IPS-18a (cell line): ENCODE results near the gene SLCO3A1.
A peak's percentile ranks its signal among the peaks of the same experiment; 100 is the strongest.

Source experiments
- H3K27ac ChIP-seq: one replicate; pipeline ENCODE4 v1.5.1; 2013; ENCODE audit warnings: low read length
- H3K27me3 ChIP-seq: one replicate; pipeline ENCODE4 v1.6.1; 2013; ENCODE audit warnings: mild to moderate bottlenecking, low read length; ENCODE audit not compliant: control insufficient read depth, insufficient read depth
- H3K36me3 ChIP-seq: one replicate; pipeline ENCODE4 v1.6.1; 2013; ENCODE audit warnings: low read depth, low read length; ENCODE audit not compliant: control insufficient read depth
- H3K4me1 ChIP-seq: one replicate; pipeline ENCODE4 v1.6.1; 2013; ENCODE audit warnings: low read depth, low read length; ENCODE audit not compliant: control insufficient read depth
- H3K4me3 ChIP-seq: one replicate; pipeline ENCODE4 v1.5.1; 2013; ENCODE audit warnings: low read length
- H3K9ac ChIP-seq: one replicate; pipeline ENCODE4 v1.6.1; 2013; ENCODE audit warnings: mild to moderate bottlenecking, low read length, moderate library complexity
- H3K9me3 ChIP-seq: one replicate; pipeline ENCODE4 v1.6.1; 2013; ENCODE audit warnings: low read depth, low read length; ENCODE audit not compliant: control insufficient read depth

Gene SLCO3A1

GRCh38 chr15:92157666-92158298 lies 304.3 kb downstream of the SLCO3A1 start:
- Histone ChIP-seq H3K27me3 (no peaks in the 10 kb centered on the region), H3K9me3 (no peaks in the 10 kb centered on the region), H3K4me1 (peaks cover 38% of the 10 kb centered on the region), H3K4me3 (no peak overlapping the region), H3K27ac (no peak overlapping the region), H3K36me3 (no peaks in the 10 kb centered on the region), H3K9ac (no peak overlapping the region)

- no peak overlapping the region for H3K4me3 ChIP-seq
- peaks cover 38% of the 10 kb centered on the region for H3K4me1 ChIP-seq
- H3K36me3 ChIP-seq, result no peaks in the 10 kb centered on the region
- no peak overlapping the region for H3K27ac ChIP-seq
- no peak overlapping the region for H3K9ac ChIP-seq
- H3K27me3 ChIP-seq, result no peaks in the 10 kb centered on the region
- no peaks in the 10 kb centered on the region for H3K9me3 ChIP-seq
These were observed 304.9 kb downstream of the SLCO3A1 start for GRCh38 chr15:92158426-92158825.

GRCh38 chr15:92159481-92159880 lies 306.0 kb downstream of the SLCO3A1 start:
- no peaks in the 10 kb centered on the region for H3K36me3 ChIP-seq
- peak overlapping the region; percentile 6 for H3K4me3 ChIP-seq
- H3K4me1 ChIP-seq, result peaks cover 48% of the 10 kb centered on the region
- H3K9ac ChIP-seq, result no peak overlapping the region
- H3K9me3 ChIP-seq, result no peaks in the 10 kb centered on the region
- no peaks in the 10 kb centered on the region for H3K27me3 ChIP-seq
- peak overlapping the region; percentile 88 for H3K27ac ChIP-seq

GRCh38 chr15:92159906-92160841 lies 306.7 kb downstream of the SLCO3A1 start:
- Histone ChIP-seq H3K4me1 (peaks cover 55% of the 10 kb centered on the region), H3K27me3 (no peaks in the 10 kb centered on the region), H3K4me3 (peak overlapping the region; percentile 6), H3K27ac (peak overlapping the region; percentile 88), H3K9me3 (no peaks in the 10 kb centered on the region), H3K36me3 (no peaks in the 10 kb centered on the region), H3K9ac (no peak overlapping the region)

DNA sequence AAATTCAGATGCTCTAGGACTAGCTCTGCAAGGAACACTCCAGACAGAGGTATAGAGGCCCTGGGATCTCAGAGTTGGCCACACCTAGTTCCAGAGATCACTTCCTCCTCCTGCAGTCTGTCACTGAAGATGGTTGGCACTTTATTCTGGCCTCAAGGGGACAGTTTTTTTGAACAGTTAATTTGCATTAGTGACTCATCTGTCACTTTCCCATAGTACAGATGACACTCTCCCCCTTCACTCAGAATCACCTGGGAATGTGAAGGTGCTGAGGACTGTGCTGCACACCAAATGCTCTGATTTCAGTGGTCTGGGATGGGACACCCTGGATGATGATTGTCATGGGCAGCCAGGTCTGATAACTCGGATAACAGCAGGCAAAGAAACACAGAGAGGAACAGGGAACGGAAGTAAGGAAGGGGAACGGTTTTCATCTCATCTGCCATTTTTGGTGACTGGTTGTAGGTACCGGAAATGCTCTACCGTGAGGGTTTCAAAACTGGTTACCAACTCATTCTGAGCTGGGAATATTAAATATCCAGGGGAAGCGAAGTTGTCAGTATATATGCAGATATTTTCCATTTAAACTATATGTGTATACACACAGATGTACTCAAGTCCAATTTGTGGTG lies 307.6 kb downstream of the SLCO3A1 start:
- no peaks in the 10 kb centered on the region for H3K27me3 ChIP-seq
- H3K9ac ChIP-seq, result no peak overlapping the region
- H3K4me1 ChIP-seq, result peaks cover 64% of the 10 kb centered on the region
- no peak overlapping the region for H3K27ac ChIP-seq
- H3K36me3 ChIP-seq, result no peaks in the 10 kb centered on the region
- H3K4me3 ChIP-seq, result peak overlapping the region; percentile 6
- H3K9me3 ChIP-seq, result no peaks in the 10 kb centered on the region

DNA sequence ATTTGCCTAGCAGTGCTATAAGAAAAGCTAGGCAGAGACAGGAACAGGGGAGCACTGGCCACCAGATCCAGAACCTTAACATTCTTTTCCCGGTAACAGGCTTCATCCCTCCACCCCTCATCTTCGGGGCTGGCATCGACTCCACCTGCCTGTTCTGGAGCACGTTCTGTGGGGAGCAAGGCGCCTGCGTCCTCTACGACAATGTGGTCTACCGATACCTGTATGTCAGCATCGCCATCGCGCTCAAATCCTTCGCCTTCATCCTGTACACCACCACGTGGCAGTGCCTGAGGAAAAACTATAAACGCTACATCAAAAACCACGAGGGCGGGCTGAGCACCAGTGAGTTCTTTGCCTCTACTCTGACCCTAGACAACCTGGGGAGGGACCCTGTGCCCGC lies 309.1 kb downstream of the SLCO3A1 start:
- H3K9ac ChIP-seq, result no peak overlapping the region
- H3K36me3 ChIP-seq, result no peaks in the 10 kb centered on the region
- H3K4me3 ChIP-seq, result no peak overlapping the region
- no peaks in the 10 kb centered on the region for H3K9me3 ChIP-seq
- H3K27ac ChIP-seq, result no peak overlapping the region
- no peaks in the 10 kb centered on the region for H3K27me3 ChIP-seq
- peaks cover 68% of the 10 kb centered on the region for H3K4me1 ChIP-seq

DNA sequence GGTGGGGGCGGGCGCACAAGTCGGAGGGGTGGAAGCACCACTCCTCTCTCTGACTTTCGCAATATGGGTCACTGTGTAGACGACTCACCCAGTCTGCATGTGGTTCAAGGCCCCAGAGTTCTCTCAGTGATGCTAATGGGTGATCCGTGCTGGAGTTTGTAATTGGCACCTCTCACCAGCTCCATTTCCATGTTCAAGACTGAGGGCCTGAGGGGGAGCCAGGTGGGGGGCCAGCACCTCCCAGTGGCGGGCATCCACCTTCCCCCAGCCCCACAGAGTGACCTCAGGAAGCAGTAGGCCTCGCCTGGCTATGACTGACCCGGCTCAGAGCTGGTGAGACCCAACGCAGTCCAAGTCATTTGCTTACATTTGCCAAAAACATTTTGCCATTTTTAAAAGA lies 310.1 kb downstream of the SLCO3A1 start:
- Histone ChIP-seq H3K27me3 (no peaks in the 10 kb centered on the region), H3K36me3 (no peaks in the 10 kb centered on the region), H3K4me3 (no peak overlapping the region), H3K27ac (no peak overlapping the region), H3K9me3 (no peaks in the 10 kb centered on the region), H3K9ac (no peak overlapping the region), H3K4me1 (peaks cover 58% of the 10 kb centered on the region)

DNA sequence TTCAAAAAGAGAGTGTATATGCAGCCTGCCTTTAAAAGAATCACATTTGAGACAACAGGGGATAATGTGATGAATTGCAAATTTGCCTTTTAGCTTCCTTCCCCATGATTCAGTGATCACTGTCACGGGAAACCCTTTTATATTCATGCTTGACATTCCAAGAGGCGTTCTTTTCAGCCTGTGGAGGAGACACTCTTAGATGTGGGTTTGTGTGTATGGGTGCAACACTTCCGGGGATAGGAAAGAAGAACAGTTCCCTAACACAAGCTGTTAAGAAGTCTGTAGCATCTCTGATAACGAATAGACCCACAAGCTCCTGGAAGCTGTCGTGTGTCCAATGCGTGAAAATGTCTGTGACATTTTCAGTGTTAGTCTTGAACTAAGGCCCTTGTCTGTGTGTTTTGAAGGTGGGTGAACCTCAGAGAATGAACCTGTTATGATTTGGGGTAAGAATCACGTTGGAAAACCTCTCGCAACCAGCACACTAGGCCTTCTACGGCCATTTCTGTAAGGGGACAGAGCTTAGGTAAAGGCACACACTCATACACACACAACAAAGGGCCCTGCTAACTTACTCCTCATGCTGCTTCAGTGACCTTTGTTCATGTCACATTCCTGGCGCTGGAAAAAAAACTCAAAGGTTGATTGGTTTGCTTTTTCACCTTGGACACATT lies 311.0 kb downstream of the SLCO3A1 start:
- Histone ChIP-seq H3K9me3 (no peaks in the 10 kb centered on the region), H3K4me3 (peak overlapping the region; percentile 26), H3K27ac (peak overlapping the region; percentile 79), H3K36me3 (no peaks in the 10 kb centered on the region), H3K9ac (peak overlapping the region; percentile 64), H3K4me1 (peaks cover 53% of the 10 kb centered on the region), H3K27me3 (no peaks in the 10 kb centered on the region)

- no peaks in the 10 kb centered on the region for H3K9me3 ChIP-seq
- peak overlapping the region; percentile 26 for H3K4me3 ChIP-seq
- no peaks in the 10 kb centered on the region for H3K36me3 ChIP-seq
- peak overlapping the region; percentile 64 for H3K9ac ChIP-seq
- peak overlapping the region; percentile 79 for H3K27ac ChIP-seq
- no peaks in the 10 kb centered on the region for H3K27me3 ChIP-seq
- H3K4me1 ChIP-seq, result peaks cover 48% of the 10 kb centered on the region
These were observed 311.5 kb downstream of the SLCO3A1 start for GRCh38 chr15:92165001-92165346.

GRCh38 chr15:92166029-92166428 lies 312.5 kb downstream of the SLCO3A1 start:
- Histone ChIP-seq H3K27me3 (no peaks in the 10 kb centered on the region), H3K4me3 (no peak overlapping the region), H3K4me1 (peaks cover 38% of the 10 kb centered on the region), H3K27ac (no peak overlapping the region), H3K9me3 (no peaks in the 10 kb centered on the region), H3K36me3 (no peaks in the 10 kb centered on the region), H3K9ac (no peak overlapping the region)

DNA sequence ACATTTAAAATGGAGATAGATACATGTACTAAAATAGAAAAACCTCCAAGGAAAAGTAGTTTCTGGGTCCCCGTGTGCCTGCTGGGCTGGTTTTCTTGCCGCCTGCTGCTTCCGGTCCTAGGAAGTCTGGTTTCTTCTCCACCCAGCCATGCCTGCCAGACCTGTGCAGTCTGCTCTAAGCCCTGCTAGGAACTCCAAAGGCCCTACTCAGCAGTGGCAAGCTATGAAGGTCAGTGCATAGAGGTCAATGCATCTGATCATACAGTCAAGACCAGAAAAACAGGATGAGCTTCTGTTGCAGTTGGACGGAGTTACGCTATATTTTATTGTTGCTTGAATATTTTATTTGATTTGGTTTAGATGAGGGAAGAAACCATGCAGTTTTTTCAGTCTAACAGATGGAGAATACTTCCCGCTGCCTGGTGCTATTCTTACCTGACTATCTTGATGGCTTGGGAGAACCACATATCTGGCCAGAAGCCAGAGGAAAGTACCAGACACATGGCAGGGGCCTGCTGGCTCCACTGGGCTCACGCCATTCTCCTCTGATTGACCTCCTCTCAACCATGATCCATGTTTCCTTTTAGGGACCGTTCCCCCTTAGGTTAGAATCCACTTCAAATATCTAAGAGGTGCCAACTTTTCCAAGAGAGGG lies 313.4 kb downstream of the SLCO3A1 start:
- Histone ChIP-seq H3K36me3 (no peaks in the 10 kb centered on the region), H3K9me3 (no peaks in the 10 kb centered on the region), H3K27ac (no peak overlapping the region), H3K9ac (no peak overlapping the region), H3K4me1 (peaks cover 33% of the 10 kb centered on the region), H3K27me3 (no peaks in the 10 kb centered on the region), H3K4me3 (no peak overlapping the region)
